Left hindlimb (tissue), 1 donor: ENCODE data around the gene VAV2.
"Not testable (repeated sequence)": the region's sequence is repeated elsewhere in the genome, so short reads cannot be mapped to it uniquely, and the experiment has no call there.

Experiments
- DNase-seq: peaks from one replicate; pipeline ENCODE4 v3.0.0-alpha.2; 2018

VAV2 gene

DNA sequence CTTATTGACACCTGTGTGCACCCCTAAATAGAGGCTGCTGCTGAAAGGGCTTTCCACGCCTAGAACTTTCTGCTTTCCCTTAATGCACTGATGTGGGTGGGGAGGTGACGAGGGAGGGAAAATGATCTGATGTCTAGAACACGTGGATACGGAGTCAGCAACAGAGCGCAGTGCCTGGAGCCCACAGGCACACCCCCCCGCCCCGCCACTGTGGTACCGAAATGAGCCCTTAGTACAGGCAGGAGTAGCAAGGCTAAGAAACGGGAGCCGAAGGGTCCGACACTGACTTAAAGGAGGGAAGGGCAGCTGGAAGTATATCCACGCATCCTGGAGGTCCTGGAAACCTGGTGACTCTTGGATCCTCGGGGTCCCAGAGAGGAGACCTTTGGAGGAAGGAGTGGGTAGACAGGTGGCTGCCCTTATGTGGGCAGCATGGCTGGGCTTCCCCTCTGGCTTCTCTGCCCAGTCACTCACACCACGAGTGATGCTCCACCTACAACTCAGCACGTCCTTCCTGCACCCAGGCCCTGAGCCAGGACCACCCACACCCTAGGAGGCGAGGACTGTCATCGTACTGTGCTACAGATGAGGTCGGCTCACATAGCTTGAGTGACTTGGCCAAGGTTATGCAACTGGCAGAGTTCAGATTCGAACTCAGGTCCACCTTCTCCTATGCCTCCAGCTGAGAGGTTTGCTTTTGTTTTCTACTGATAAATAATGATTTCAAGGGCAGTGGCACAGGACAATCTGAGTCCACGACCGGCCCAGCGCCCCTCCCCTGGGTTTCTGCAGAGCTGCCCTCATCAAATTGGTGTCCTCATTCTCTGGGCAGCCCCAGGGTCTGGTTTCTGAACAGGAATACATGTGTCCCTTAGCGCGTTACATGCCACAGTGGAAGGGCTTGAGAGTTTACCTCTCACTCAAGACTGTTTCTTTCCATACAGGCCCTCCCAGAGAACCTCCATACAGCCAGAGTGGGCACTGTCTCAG lies 4.7 kb upstream of the VAV2 start:
- DNase-seq = no peak

DNA sequence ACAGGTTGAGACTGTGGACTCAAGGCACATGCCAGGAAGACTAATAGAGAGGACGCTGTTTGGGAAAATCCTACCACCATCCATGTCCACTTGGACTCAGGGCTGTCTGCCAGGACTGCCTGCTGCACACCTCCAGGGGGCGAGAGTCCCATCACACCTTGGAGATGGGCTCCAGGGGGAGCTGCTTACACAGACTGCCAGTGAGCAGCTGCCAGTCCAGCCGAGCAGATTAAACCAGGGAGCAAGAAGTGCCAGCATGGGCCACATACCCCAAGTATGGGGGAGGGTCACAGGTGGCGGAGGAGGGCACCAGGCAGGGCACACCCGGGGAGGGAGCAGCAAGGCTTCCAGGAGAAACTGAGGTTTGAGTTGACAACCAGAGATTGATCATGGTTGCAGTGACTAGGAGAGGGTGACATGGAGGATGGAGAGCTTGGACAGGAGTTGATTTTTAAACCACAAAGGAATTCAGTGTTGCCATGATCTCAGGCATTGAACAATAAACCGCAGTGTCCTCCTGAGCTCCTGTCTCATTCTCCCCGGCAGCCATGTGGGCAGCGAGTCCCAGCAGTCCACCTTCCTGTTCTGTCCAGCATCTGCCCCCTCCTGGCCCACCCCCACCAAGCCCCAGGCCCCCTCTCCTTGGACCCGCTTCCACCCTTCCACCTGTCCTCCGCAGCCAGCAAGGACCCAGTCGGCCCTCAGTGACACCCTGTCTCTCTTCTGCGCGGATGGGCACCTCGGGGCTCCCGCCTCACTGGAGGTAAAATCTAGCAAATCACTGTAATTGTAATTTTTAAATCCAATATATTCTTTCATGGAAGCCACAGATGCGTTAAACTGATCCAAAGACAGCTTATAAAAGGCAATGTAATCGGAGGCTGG lies 3.1 kb upstream of the VAV2 start:
- no peak for DNase-seq

DNA sequence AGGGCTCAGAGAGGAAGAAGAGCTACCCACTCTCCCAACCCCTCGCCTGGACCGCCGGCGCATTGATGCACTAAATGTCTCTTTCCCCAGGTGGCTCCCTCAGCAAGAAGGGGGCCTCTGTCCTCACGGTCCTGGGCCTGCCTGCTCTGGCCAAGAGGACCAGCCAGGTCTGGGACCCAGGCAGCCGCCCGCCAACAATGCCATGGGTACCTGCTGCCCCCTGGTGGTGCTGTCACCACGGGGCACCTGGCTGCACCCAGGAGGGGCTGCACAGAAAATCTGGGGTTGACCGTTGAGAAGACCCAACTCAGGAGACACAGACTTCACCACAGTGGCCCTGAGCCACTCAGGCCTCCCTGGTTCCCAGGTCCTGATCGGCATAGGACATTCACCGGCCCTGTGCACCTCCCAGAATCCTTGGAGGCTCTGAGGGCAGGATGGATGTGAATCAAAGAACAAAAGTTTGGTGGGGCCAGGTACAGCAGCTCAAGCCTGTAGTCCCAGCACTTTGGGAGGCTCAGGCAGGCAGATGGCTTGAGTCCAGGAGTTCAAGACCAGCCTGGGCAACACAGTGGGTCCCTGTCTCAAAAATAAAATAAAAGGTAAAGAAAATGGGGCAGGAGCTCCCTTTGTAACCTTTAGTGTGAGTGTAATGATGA lies 2.4 kb upstream of the VAV2 start:
- DNase-seq = peak; percentile 83

DNA sequence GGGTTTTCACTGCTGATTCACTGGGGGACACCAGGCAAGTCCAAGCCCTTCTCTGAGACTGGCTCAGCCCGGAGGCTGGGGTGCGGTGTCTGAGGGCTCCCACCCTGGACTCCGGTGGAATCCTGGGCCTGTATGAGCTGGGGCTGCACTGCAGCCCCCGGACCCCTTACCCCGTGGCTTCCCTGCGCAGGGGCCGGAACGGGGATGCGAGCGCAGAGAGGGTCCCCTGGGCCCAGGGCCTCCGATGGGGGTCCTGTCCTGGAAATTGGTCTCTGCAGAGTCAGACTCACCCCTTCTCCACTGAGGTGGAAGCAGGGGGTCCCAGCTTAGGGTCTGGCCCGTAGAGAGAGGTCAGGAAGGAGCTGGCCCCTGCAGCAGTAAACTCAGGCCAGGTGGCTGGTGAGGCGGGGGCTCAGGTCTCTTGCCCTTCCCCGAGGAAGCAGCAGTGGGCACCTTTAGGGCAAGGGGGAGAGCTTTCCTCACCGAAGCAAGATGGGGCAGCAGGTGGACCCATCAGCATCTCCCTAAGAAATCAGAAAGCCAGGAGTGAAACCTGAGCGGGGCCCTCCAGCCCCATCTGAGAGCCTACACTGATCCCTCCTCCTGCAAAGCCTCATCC lies 1.6 kb upstream of the VAV2 start:
- DNase-seq = no peak

DNA sequence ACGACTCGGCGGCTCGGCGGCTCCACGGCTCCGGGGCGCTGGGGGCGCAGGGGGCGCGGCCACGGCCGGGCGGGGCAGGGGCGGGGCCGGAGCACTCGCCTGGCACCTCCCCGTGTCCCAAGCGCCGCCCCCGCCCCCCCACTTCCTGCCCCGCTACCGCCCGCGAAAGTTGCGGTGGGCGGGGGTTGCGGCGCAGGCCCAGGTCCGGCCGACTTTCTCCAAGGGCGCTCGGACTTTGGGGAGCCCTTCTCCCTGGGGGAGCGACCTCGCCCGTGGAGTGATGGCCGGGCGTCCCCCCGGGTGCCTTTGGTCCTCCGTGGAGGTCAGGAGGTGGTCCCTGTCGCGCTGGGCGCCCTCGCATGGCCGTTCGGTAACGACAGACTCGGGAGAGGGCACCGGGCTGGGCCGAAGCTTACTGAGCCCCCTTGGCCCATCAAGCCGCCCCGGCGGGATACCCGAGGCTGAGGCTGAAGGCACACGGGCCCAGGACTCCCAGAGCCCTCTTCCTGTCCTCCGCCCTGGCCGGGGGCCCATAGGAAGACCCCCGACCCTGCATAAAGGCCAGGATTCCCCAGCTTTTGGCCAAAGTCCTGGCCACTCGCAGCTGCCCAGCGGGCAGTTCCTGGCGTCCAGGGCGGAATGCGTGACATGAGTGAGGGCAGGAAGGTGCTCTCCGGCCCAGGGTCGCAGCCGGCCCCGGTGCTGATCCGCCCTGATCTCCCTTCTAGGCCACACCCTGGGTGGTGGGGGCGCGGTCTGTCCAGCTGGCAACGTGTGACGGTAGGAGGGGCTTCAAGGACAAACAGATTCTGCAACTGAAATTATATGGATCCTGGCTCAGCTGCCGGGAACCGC lies 883 bp upstream of the VAV2 start:
- peak; percentile 92 for DNase-seq

DNA sequence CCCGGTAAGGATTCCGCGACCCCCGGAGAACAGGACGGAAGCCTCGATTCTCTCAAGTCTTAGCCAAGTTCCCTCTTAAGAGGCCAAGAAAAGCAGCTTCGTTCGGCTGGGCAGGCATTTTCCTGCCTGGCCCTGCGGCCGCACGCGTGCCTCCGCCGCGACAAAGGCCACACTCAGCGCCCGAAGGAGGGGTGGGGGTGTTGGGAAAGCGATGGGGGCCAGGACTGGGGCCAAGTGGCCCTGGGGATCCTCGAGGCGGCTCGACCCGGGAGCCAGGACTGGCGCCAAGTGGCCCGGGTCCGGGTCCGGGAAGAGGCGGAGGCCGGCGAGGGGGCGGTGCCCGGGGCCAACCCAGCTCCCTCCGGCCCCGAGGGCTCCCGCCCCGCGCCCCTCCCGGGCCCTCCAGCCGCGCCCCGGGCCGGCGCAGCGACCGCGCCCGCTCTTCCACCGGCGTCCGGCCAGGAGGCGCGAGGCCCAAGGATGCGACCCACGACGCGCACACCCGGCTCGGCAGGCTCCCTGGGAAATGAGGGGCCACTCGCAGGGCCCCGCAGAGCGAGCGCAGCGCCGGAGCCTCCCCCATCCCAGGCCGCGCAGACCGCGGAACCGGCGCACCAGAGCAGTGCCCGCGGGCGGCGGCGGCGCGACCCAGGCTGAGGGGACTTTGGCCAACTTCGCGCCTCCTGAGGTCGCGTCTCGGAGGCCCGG lies 756 bp downstream of the VAV2 start:
- DNase-seq = no peak

DNA sequence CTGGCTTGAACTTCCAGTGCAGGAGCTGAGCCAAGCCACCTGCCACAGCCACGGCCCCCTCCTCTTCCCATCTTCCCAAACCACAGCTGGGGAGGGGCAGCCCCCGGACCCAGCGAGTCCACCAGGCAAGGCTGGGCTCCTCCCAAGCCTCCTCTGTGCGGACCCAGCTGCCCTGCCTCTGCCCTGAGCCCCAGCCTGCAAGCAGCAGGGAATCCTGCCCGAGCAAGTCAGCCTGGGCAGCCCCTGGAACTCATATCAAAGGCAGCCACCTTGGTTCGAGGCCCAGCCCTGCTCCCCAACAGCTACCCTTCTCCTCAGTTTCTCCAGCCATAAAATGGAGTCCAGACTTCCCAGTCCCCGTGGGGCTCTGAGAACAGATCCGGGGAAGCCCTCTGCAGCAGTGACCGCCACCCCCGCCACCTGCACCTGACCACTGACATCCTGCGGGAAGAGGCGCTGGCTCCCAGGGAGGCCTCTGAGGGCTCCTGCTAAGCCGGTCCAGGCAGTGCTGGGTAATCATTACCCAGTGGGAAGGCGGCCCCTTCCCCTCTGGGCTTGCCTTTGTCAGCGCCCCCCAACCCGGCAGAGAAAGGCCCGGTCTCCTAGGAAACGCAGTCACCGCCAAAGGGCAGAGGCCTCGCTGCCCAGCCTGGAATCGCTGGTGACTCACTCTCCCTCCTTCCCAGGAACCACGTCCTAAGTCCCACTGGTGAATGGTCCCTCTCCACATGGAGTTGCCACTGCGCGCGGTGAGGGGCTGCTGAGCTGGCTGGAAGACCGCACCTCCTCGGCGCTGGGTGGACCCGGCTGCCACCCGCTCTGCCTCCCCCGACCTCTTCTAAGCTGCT lies 1.5 kb downstream of the VAV2 start:
- DNase-seq = no peak

DNA sequence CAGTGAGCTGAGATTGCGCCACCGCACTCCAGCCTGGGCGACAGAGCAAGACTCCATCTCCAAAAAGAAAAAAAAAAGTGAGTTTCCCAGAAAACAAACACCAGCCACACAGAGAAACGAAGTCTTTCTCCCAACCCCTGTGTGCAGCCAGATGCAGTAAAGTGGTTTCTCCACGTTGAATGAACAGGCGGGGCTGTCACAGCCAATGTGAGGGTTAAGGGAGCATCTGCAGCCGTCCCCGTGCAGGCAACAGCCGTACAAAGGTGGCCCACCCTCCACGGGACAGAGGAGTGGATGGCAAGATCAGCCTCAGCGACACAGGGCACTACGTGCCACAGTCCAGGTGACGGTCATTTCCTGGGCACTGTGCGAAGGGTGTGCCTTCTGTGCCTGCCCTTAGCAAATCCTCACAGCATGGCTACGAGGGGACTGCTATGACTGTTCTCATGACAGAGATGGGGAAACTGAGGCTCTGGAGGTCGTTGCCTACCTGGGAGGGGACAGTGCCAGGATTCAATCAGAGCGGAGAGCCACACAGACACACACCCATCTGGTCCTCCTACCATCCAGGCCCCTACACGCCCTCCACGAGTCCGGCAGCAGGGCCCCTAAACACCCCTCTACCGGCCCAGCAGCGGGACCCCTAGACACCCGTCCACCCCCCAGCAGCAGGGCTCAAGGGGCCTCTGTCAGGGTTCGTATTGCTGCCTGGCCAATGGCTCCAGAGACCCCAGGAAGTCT lies 2.3 kb downstream of the VAV2 start:
- no peak for DNase-seq

DNA sequence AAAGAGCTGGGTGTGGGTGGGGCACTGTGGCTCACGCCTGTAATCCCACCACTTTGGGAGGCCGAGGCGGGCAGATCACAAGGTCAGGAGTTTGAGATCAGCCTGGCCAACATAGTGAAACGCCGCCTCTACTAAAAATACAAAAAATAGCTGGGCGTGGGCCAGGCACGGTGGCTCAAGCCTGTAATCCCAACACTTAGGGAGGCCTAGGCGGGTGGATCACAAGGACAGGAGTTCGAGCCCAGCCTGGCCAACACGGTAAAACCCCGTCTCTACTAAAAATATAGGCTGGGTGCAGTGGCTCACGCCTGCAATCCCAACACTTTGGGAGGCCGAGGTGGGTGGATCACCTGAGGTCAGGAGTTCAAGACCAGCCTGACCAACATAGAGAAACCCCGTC lies 3.4 kb downstream of the VAV2 start:
- not testable (repeated sequence) for DNase-seq

DNA sequence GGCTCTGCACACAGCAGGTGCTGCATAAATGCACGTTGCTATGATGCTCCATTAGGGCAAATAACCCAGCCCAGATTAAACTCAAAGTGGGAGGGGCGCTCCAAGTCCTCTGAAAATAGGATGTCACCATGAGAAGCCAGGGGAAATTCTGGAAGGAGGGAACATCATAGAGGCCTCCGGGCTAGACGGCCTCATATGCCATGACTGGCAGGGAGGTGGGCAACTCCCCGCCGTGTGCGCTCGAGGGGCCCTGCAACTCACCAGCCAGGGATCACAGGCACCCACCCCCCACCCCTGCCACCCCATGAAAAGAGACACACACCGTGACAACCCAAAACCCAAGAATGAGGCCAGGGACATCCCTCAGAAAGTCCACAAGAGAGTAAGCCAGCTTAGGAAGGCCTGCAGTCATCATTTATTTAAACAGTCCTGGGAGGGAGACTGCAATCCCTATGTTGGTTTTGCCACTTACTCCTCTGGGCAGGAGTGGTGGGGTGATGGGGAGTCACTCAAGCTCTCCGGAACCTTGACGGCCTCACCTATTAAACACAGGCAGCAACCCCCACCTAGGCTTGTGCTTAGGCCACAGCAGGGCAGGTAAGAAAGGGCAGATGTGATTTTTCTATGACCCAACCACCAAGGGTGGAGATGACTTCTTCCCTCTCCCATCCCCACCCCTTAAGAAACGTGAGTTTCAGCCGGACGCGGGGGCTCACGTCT lies 4.0 kb downstream of the VAV2 start:
- no peak for DNase-seq

DNA sequence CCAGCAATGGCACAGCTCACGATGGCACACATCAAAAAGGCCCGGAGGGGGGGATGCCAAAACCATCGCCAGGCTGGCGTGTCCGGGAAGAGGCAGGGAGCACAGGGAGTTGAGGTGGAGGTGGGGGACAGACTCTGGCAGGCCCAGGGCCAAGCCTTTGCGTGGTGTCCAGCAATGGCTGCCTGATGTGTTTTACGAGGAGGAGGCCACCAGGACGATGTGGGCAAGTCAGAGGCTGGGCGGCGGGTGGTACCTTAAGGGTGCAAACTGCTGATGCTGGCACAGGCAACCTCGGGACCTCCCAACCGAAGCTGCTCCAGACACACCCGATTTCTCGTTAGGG lies 4.7 kb downstream of the VAV2 start:
- no peak for DNase-seq

DNA sequence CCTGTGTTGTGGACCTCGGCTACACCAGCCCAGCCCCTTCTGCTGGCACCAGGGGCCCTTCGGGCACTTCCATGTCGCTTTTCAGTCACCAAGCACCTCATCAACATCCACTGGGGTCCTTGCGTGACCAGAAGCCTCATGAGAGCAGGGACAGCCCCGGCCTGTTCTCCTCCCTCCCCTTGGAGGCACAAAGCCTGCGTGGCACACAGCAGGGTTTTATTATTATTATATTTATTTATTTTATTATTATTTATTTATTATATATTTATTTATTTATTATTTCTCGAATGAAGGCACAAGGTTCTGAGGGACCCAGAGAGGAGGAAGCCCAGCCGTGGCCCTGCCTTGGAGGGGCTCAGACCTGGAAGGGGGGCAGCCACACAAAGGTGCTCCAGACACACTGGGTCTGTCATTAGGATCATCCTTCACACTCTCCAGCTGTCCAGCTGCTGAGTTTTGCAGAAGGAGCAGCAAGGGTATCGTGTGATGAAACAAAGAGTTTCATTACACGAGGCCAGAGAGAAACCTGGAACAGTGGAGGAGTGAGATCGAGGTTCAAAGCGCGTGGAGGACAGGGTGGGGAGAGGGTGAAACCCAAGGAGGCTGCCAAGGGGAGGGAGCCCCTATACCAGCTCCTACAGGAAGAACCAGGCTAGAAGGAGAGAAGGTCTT lies 5.2 kb downstream of the VAV2 start:
- DNase-seq = no peak

DNA sequence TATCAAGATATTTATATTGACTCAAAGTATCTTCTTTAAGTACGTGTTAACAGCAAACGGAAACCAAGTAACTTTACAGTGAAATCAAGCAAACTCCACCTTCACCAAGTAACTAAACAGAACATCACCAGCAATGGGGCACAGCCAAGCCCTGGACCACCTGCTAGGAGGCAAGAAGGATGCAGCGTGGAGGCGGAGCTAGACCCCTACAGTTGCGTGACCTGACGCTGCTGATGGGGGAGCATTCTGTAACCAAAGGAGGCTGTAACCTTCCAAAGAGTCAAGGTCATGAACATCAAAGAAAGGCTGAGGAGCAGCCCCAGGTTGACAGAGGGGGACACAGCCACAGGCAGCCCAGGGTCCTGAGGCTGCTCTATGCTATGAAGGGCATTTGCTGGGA lies 6.1 kb downstream of the VAV2 start:
- no peak for DNase-seq

DNA sequence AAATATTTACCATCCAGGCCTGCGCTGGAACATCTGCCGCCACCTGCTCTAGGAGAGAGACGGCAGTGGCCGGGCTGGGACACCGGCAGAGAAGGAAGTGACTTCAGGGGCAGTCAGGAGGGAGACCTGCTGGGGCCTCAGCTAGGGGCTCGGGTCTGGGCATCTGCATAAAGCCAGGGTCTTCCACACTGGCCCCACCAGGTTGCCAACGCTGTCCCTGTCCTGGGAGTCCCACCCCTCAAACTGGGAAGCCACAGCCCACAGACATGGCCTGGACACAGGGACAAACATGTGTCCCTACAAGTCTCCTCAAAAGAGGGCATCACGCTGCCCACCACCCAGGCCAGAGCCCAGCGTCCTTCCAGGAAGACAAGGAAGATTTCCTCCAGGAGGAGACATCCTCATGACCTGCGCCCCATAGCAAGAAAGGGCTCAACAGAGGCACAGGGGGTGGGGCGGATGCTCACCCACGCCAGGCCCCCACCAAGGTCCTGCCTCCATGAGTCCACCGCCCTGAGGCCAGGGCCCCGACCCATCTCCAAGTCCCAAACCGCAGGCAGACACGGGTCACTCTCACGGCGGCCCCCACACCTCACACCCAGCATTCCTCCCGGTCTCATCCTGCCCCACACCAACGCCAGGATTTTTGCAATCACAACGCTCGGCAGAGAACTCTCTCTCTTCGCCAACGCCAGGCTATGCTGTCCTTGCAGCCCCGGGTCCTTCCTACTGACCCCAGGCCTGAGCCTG lies 9.0 kb downstream of the VAV2 start:
- DNase-seq = no peak

DNA sequence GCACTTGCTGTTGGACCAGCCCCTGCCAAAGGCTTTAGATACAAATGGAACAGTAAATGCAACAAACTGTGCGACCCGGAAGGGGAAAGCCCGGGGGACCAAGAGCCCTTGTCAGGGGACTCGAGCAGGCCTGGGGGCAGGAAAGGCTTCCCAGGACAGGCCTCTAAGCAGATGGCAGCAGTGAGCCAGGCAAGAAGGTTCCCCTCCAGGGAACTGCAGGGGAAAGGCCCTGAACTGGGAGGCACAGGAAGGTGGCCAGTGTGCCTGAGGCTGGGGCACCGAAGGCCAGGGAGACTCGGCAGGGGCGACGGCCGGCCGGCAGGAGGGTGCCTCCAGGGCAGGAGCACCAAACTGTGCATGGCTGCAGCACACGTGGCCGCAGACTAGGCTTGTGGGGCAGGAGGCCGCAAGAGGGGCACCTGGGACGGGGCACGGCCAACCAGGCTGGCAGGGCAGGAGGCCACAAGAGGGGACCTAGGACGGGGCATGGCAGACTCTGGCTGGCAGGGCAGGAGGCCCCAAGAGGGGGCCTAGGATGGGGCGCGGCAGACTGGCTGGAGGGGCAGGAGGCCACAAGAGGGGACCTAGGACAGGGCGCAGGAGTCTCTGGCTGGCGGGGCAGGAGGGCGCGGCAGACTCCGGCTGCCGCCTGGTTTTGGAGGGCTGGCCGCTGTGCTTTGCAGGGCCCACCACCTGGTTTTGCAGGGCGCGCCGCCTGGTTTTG lies 10.0 kb downstream of the VAV2 start:
- no peak for DNase-seq

DNA sequence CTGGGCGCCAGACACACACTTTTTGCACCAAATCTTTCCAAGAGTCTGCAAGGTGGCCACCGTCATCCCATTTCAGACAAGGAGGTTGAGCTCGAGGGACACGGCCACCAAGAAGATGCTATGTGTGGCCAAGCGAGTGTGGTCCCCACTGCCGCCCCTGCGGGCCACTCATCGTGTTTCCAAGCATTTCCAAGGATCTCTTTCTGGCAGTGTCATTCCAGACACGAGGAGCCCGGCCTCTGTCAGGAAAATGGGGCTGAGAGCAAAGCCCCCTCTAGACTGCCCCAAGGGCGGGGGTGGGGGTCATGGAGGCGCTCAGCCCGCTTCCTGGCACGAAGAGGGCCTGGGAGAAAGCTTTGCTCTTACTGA lies 10.6 kb downstream of the VAV2 start:
- no peak for DNase-seq
